Loucy (cell line): ENCODE results near the gene KLF9.

ENCODE experiments used
- H2AFZ ChIP-seq: fragments of 200-600 bp; sonication (generic); 2 replicates; pipeline ENCODE4 v1.6.0; 2016; ENCODE audit warnings: antibody characterized with exemption, mild to moderate bottlenecking, low read length, moderate library complexity
- H3F3A ChIP-seq: fragments of 200-600 bp; 2 replicates; pipeline ENCODE4 v1.6.0; 2016; ENCODE audit warnings: antibody characterized with exemption, low read depth, mild to moderate bottlenecking
- H3K27me3 ChIP-seq: fragments of 200-600 bp; sonication (generic); 2 replicates; pipeline ENCODE4 v1.6.1; 2014; ENCODE audit warnings: low read length, mild to moderate bottlenecking; ENCODE audit not compliant: insufficient read depth, poor library complexity, severe bottlenecking
- H3K36me3 ChIP-seq: fragments of 200-600 bp; sonication (generic); 2 replicates; pipeline ENCODE4 v1.6.1; 2016; ENCODE audit warnings: low read length; ENCODE audit not compliant: insufficient read depth
- H3K4me1 ChIP-seq: fragments of 200-600 bp; sonication (generic); 2 replicates; pipeline ENCODE4 v1.5.1; 2014; ENCODE audit warnings: low read length, mild to moderate bottlenecking; ENCODE audit not compliant: insufficient read depth, poor library complexity, severe bottlenecking
- H3K4me2 ChIP-seq: fragments of 200-600 bp; sonication (generic); 2 replicates; pipeline ENCODE4 v1.6.0; 2014; ENCODE audit warnings: antibody characterized with exemption, low read length, low read depth, mild to moderate bottlenecking; ENCODE audit not compliant: poor library complexity, severe bottlenecking
- H3K4me3 ChIP-seq: fragments of 200-600 bp; sonication (generic); 2 replicates; pipeline ENCODE4 v1.5.1; 2014; ENCODE audit warnings: low read length, mild to moderate bottlenecking, mixed read lengths; ENCODE audit not compliant: poor library complexity, severe bottlenecking
- H3K79me2 ChIP-seq: fragments of 200-600 bp; sonication (generic); 2 replicates; pipeline ENCODE4 v1.6.1; 2014; ENCODE audit warnings: low read length; ENCODE audit not compliant: insufficient read depth
- H3K9ac ChIP-seq: fragments of 200-600 bp; sonication (generic); 2 replicates; pipeline ENCODE4 v1.6.0; 2014; ENCODE audit warnings: mild to moderate bottlenecking, low read depth, low read length, moderate library complexity; ENCODE audit not compliant: poor library complexity, severe bottlenecking
- H3K9me2 ChIP-seq: fragments of 200-600 bp; sonication (generic); replicated peaks from 2 replicates; pipeline ENCODE4 v1.6.1; 2016; ENCODE audit warnings: low read depth, low read length, mixed read lengths
- H3K9me3 ChIP-seq: fragments of 200-600 bp; sonication (generic); 2 replicates; pipeline ENCODE4 v1.6.1; 2014; ENCODE audit warnings: mild to moderate bottlenecking, antibody characterized with exemption, low read length, low read depth; ENCODE audit not compliant: insufficient read depth
- H4K20me1 ChIP-seq: fragments of 200-600 bp; sonication (generic); 2 replicates; pipeline ENCODE4 v1.6.0; 2014; ENCODE audit warnings: antibody characterized with exemption, low read length, mild to moderate bottlenecking; ENCODE audit not compliant: insufficient read depth, poor library complexity, severe bottlenecking
- EZH2phosphoT487 ChIP-seq: fragments of 200-600 bp; IDR thresholded peaks from 2 replicates; pipeline ENCODE4 v1.6.1; 2018; ENCODE audit warnings: antibody characterized with exemption, mild to moderate bottlenecking, moderate library complexity, borderline replicate concordance
- TF ChIP-seq, protein P1 (sequence below): fragments of 200-600 bp; sonication (generic); conservative IDR thresholded peaks from 2 replicates; pipeline ENCODE4 v1.5.1; 2014; ENCODE audit warnings: mild to moderate bottlenecking, antibody characterized with exemption, low read length

Gene KLF9

DNA sequence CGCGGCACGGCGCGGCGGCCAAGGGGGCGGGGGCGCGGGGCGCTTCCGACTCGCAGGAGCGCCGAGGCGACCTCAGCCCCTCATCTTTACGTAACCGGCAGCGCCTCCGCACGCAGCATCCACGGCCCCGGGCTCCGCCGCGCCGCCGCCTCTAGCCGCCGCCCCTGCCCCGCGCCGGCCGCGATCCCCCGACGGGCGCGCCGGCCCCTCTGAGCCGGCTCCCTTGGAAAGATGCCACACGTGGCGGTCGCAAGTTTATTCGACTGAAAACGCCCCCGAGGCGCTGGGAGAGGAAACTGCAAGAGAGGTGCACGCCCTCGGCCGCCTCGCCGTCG lies 1.0 kb downstream of the KLF9 start:
- Histone ChIP-seq H3K9ac (no peak overlapping the region), H3K4me1 (peaks cover 11% of the 10 kb centered on the region), H3F3A (peaks cover 2% of the 10 kb centered on the region; the same call in 1 of the 2 replicates), H4K20me1 (no peaks in the 10 kb centered on the region), H3K4me3 (no peak overlapping the region), H2AFZ (no peak overlapping the region), H3K4me2 (no peak overlapping the region), H3K9me3 (no peaks in the 10 kb centered on the region), H3K27me3 (no peaks in the 10 kb centered on the region), H3K79me2 (no peaks in the 10 kb centered on the region), H3K9me2 (no peaks in the 10 kb centered on the region), H3K36me3 (no peaks in the 10 kb centered on the region)
- no peak for TF ChIP-seq EZH2phosphoT487
- TF ChIP-seq, protein P1, sequence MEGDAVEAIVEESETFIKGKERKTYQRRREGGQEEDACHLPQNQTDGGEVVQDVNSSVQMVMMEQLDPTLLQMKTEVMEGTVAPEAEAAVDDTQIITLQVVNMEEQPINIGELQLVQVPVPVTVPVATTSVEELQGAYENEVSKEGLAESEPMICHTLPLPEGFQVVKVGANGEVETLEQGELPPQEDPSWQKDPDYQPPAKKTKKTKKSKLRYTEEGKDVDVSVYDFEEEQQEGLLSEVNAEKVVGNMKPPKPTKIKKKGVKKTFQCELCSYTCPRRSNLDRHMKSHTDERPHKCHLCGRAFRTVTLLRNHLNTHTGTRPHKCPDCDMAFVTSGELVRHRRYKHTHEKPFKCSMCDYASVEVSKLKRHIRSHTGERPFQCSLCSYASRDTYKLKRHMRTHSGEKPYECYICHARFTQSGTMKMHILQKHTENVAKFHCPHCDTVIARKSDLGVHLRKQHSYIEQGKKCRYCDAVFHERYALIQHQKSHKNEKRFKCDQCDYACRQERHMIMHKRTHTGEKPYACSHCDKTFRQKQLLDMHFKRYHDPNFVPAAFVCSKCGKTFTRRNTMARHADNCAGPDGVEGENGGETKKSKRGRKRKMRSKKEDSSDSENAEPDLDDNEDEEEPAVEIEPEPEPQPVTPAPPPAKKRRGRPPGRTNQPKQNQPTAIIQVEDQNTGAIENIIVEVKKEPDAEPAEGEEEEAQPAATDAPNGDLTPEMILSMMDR: no peak

GRCh38 chr9:70412832-70413463 lies 1.5 kb downstream of the KLF9 start:
- no peaks in the 10 kb centered on the region for H3K27me3 ChIP-seq
- no peaks in the 10 kb centered on the region for H3F3A ChIP-seq
- TF ChIP-seq, protein P1: no peak
- no peak for TF ChIP-seq EZH2phosphoT487
- no peaks in the 10 kb centered on the region for H3K79me2 ChIP-seq
- H3K4me1 ChIP-seq: peaks cover 6% of the 10 kb centered on the region
- no peaks in the 10 kb centered on the region for H3K36me3 ChIP-seq
- H2AFZ ChIP-seq: no peak overlapping the region
- no peak overlapping the region for H3K4me3 ChIP-seq
- H3K9me2 ChIP-seq: no peaks in the 10 kb centered on the region
- no peak overlapping the region for H3K4me2 ChIP-seq
- H3K9me3 ChIP-seq: no peaks in the 10 kb centered on the region
- no peaks in the 10 kb centered on the region for H4K20me1 ChIP-seq
- no peak overlapping the region for H3K9ac ChIP-seq

DNA sequence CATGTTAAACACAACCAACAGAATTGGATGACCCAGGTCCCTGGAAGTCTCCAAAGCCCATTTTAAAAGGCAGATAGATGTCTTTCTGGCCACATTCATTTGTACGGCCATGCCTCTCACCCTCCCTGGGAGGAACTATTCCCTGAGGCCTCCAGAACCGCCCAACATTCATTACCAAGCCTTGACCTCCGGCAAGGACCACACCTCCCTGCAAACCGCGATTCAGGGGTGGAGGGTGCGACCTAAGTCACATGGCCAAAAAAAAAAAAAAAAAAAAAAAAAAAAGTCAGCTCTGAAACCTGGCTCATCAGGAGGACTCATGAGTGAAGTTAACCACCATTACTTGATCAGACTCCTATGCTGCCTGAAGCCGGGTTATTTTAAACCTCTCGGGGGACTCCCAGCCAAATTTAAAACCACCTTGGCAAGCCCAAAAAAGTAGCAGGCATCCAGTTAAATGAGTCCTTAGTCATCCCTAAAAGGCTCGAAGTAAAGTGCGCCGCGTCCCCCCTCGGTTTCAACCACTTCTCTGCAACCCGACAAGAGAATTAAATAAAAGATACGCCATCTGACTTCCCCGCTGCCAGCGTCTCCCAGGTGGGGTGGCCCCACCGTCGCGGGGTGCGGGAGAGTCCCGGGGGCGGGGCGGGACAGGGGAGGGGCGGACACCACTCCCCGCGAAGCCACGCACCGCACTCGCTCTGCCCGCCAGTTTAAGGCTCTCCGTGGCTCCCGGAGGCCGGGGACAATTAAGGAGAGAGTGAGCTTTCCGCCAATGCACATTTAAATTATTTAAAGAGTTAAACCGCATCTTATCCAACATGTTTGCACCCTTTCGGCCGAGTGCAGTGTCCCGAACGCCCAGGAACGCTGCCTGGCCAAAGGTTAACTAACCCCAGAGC lies 2.3 kb downstream of the KLF9 start:
- H3K79me2 ChIP-seq: no peaks in the 10 kb centered on the region
- H3K9me3 ChIP-seq: no peaks in the 10 kb centered on the region
- TF ChIP-seq, protein P1: no peak
- no peak for TF ChIP-seq EZH2phosphoT487
- no peaks in the 10 kb centered on the region for H3F3A ChIP-seq
- no peaks in the 10 kb centered on the region for H3K36me3 ChIP-seq
- no peak overlapping the region for H3K4me2 ChIP-seq
- H3K27me3 ChIP-seq: no peaks in the 10 kb centered on the region
- no peaks in the 10 kb centered on the region for H3K9me2 ChIP-seq
- no peak overlapping the region for H3K9ac ChIP-seq
- peaks cover 6% of the 10 kb centered on the region for H3K4me1 ChIP-seq
- H2AFZ ChIP-seq: no peak overlapping the region
- H3K4me3 ChIP-seq: no peak overlapping the region
- H4K20me1 ChIP-seq: no peaks in the 10 kb centered on the region
